Mucosa of rectum (tissue), 2 donors: ENCODE results near the gene INHBB.

Experiments used
- H3K27ac ChIP-seq, 2 donors: one replicate each; pipeline ENCODE4 v1.7.0; 2013; ENCODE audit warnings: inconsistent platforms in 2 of 2, low read depth in 2 of 2, low read length in 2 of 2
- H3K27me3 ChIP-seq, 2 donors: one replicate each; pipeline ENCODE4 v1.7.0; 2013; ENCODE audit warnings: low read length in 2 of 2; ENCODE audit not compliant: control insufficient read depth in 2 of 2, insufficient read depth in 2 of 2
- H3K36me3 ChIP-seq, 2 donors: one replicate each; pipeline ENCODE4 v1.7.0; 2013; ENCODE audit warnings: low read length in 2 of 2; ENCODE audit not compliant: control insufficient read depth in 2 of 2, insufficient read depth in 2 of 2
- H3K4me1 ChIP-seq, 2 donors: one replicate each; pipeline ENCODE4 v1.7.0; 2013; ENCODE audit warnings: low read length in 2 of 2, mild to moderate bottlenecking in 1 of 2; ENCODE audit not compliant: control insufficient read depth in 2 of 2, insufficient read depth in 2 of 2
- H3K4me3 ChIP-seq, 2 donors: one replicate each; pipeline ENCODE4 v1.7.0; 2013; ENCODE audit warnings: low read length in 2 of 2
- H3K9ac ChIP-seq, 2 donors: one replicate each; pipeline ENCODE4 v1.7.0; 2013; ENCODE audit warnings: low read length in 2 of 2, low read depth in 1 of 2, mild to moderate bottlenecking in 1 of 2
- H3K9me3 ChIP-seq, 2 donors: one replicate each; pipeline ENCODE4 v1.7.0; 2013; ENCODE audit warnings: low read length in 2 of 2; ENCODE audit not compliant: control insufficient read depth in 2 of 2
- donor health status: healthy.
- donor health status: Normal muscosa, but diverticular disease.

Gene INHBB

GRCh38 chr2:120367649-120368048, 21.7 kb downstream of the INHBB start:
- Histone ChIP-seq H3K4me3 (no peak overlapping the region), H3K36me3 (no peaks in the 10 kb centered on the region), H3K4me1 (no peaks in the 10 kb centered on the region), H3K9ac (no peak overlapping the region), H3K27me3 (peaks cover 0 to 3% of the 10 kb centered on the region in 2 donors), H3K27ac (no peak overlapping the region), H3K9me3 (no peaks in the 10 kb centered on the region)

- Histone ChIP-seq H3K4me1 (no peaks in the 10 kb centered on the region), H3K4me3 (no peak overlapping the region), H3K27me3 (peaks cover 0 to 3% of the 10 kb centered on the region in 2 donors), H3K9me3 (no peaks in the 10 kb centered on the region), H3K36me3 (no peaks in the 10 kb centered on the region), H3K9ac (no peak overlapping the region), H3K27ac (no peak overlapping the region)
These were observed 22.1 kb downstream of the INHBB start for GRCh38 chr2:120368086-120368485.

GRCh38 chr2:120369250-120369649, 23.3 kb downstream of the INHBB start:
- H3K36me3 ChIP-seq, result no peaks in the 10 kb centered on the region
- no peaks in the 10 kb centered on the region for H3K4me1 ChIP-seq
- H3K9me3 ChIP-seq, result no peaks in the 10 kb centered on the region
- no peak overlapping the region for H3K9ac ChIP-seq
- H3K27ac ChIP-seq, result no peak overlapping the region
- H3K4me3 ChIP-seq, result no peak overlapping the region
- peaks cover 0 to 3% of the 10 kb centered on the region in 2 donors for H3K27me3 ChIP-seq

GRCh38 chr2:120371969-120372625, 26.2 kb downstream of the INHBB start:
- no peak overlapping the region for H3K27ac ChIP-seq
- peaks cover 0 to 3% of the 10 kb centered on the region in 2 donors for H3K27me3 ChIP-seq
- no peaks in the 10 kb centered on the region for H3K9me3 ChIP-seq
- no peak overlapping the region for H3K4me3 ChIP-seq
- no peak overlapping the region for H3K9ac ChIP-seq
- no peaks in the 10 kb centered on the region for H3K36me3 ChIP-seq
- H3K4me1 ChIP-seq, result no peaks in the 10 kb centered on the region

GRCh38 chr2:120372816-120373215, 26.9 kb downstream of the INHBB start:
- H3K27me3 ChIP-seq, result peaks cover 0 to 2% of the 10 kb centered on the region in 2 donors
- H3K9me3 ChIP-seq, result no peaks in the 10 kb centered on the region
- H3K4me3 ChIP-seq, result no peak overlapping the region
- no peaks in the 10 kb centered on the region for H3K36me3 ChIP-seq
- H3K9ac ChIP-seq, result no peak overlapping the region
- no peaks in the 10 kb centered on the region for H3K4me1 ChIP-seq
- H3K27ac ChIP-seq, result no peak overlapping the region

- no peaks in the 10 kb centered on the region for H3K9me3 ChIP-seq
- peaks cover 0 to 2% of the 10 kb centered on the region in 2 donors for H3K27me3 ChIP-seq
- no peak overlapping the region for H3K4me3 ChIP-seq
- H3K4me1 ChIP-seq, result no peaks in the 10 kb centered on the region
- H3K27ac ChIP-seq, result no peak overlapping the region
- H3K9ac ChIP-seq, result no peak overlapping the region
- no peaks in the 10 kb centered on the region for H3K36me3 ChIP-seq
These were observed 27.5 kb downstream of the INHBB start for GRCh38 chr2:120373424-120373823.

GRCh38 chr2:120374821-120375220, 28.9 kb downstream of the INHBB start:
- Histone ChIP-seq H3K4me1 (no peaks in the 10 kb centered on the region), H3K27me3 (peaks cover 0 to 2% of the 10 kb centered on the region in 2 donors), H3K4me3 (no peak overlapping the region), H3K27ac (no peak overlapping the region), H3K36me3 (no peaks in the 10 kb centered on the region), H3K9ac (no peak overlapping the region), H3K9me3 (no peaks in the 10 kb centered on the region)

- Histone ChIP-seq H3K9me3 (no peaks in the 10 kb centered on the region), H3K27ac (no peak overlapping the region), H3K9ac (no peak overlapping the region), H3K36me3 (no peaks in the 10 kb centered on the region), H3K27me3 (peaks cover 0 to 2% of the 10 kb centered on the region in 2 donors), H3K4me1 (no peaks in the 10 kb centered on the region), H3K4me3 (no peak overlapping the region)
These were observed 29.5 kb downstream of the INHBB start for GRCh38 chr2:120375251-120376020.

GRCh38 chr2:120376101-120376500, 30.2 kb downstream of the INHBB start:
- no peak overlapping the region for H3K4me3 ChIP-seq
- no peak overlapping the region for H3K9ac ChIP-seq
- peaks cover 0 to 2% of the 10 kb centered on the region in 2 donors for H3K27me3 ChIP-seq
- H3K36me3 ChIP-seq, result no peaks in the 10 kb centered on the region
- no peak overlapping the region for H3K27ac ChIP-seq
- H3K4me1 ChIP-seq, result no peaks in the 10 kb centered on the region
- H3K9me3 ChIP-seq, result no peaks in the 10 kb centered on the region
